K562 (cell line): ENCODE data around the gene ALG14. TPM values are rescaled to one million over a fixed set of nuclear protein-coding genes. Genes with fewer than 3 reads are reported as not detected.

Experiments
- ARID1B ChIP-seq: fragments of 450-650 bp; IDR thresholded peaks from 2 replicates; pipeline ENCODE4 v1.6.1; 2016; ENCODE audit warnings: antibody characterized with exemption, mild to moderate bottlenecking, inconsistent platforms
- CEBPG ChIP-seq, 3 experiments: fragments of 200-800 bp in 1 of 3; sonication (Bioruptor generic) in 1 of 3; sonication (generic) in 1 of 3; formaldehyde crosslinking in 1 of 3; IDR thresholded peaks in 2 of 3; conservative IDR thresholded peaks in 1 of 3; 2 replicates each; pipeline versions ENCODE4 v1.6.1 to v1.8.0; 2016 to 2022; ENCODE audit warnings: missing compliant biosample characterization in 2 of 3, missing genetic modification characterization in 2 of 3, mild to moderate bottlenecking in 1 of 3, missing genetic modification reagents in 1 of 3
- FOXJ3 ChIP-seq: sonication (generic); formaldehyde crosslinking; IDR thresholded peaks from 2 replicates; pipeline ENCODE4 v1.4.0; 2020; ENCODE audit warnings: mild to moderate bottlenecking, missing genetic modification reagents
- GATA2 ChIP-seq: sonication (generic); formaldehyde crosslinking; IDR thresholded peaks from 2 replicates; pipeline ENCODE4 v1.4.0; 2020; ENCODE audit warnings: mild to moderate bottlenecking, missing genetic modification reagents
- MCM7 ChIP-seq, 2 experiments: fragments of 450-650 bp; IDR thresholded peaks; 2 replicates each; pipeline ENCODE4 v1.6.1; 2016 to 2018
- NBN ChIP-seq: fragments of 450-650 bp; IDR thresholded peaks from 2 replicates; pipeline ENCODE4 v1.6.1; 2016; ENCODE audit warnings: low read depth, mild to moderate bottlenecking
- NFATC3 ChIP-seq: fragments of 450-650 bp; IDR thresholded peaks from 2 replicates; pipeline ENCODE4 v1.6.1; 2017; ENCODE audit warnings: mild to moderate bottlenecking
- RBFOX2 ChIP-seq: fragments of 200-400 bp; formaldehyde crosslinking; IDR thresholded peaks from 2 replicates; pipeline ENCODE4 v1.6.1; 2017; ENCODE audit warnings: low read depth, mild to moderate bottlenecking, low read length, moderate library complexity
- RHOXF2B ChIP-seq: fragments of 250-450 bp; sonication (Bioruptor Pico); conservative IDR thresholded peaks from 2 replicates; pipeline ENCODE4 v1.5.1; 2021
- SMARCE1 ChIP-seq: fragments of 450-650 bp; IDR thresholded peaks from 2 replicates; pipeline ENCODE4 v1.7.1; 2016; ENCODE audit warnings: mild to moderate bottlenecking
- TBP ChIP-seq: optimal IDR thresholded peaks from 2 replicates; pipeline ENCODE3; 2011; ENCODE audit warnings: low read depth, low read length, improper control_type of control experiment
- THRAP3 ChIP-seq: fragments of 450-650 bp; IDR thresholded peaks from 2 replicates; pipeline ENCODE4 v1.6.1; 2016; ENCODE audit warnings: mild to moderate bottlenecking, inconsistent platforms, borderline replicate concordance
- ZNF445 ChIP-seq: fragments of 250-450 bp; sonication (Bioruptor Pico); IDR thresholded peaks from 2 replicates; pipeline ENCODE4 v1.4.0; 2020; ENCODE audit warnings: low read depth, mild to moderate bottlenecking, moderate library complexity
- ZNF785 ChIP-seq: fragments of 250-450 bp; sonication (Bioruptor Pico); IDR thresholded peaks from 2 replicates; pipeline ENCODE4 v1.4.0; 2020; ENCODE audit warnings: mild to moderate bottlenecking
- polyA plus RNA-seq, 8 experiments: library from polyadenylated mRNA; depleted of rRNA in 4 of 8; stranded (reverse) in 5 of 8; unstranded in 3 of 8; fragments of >200 nt; fragmentation: Nextera tagmentation in 2 of 8; fragmentation: Illumina TruSeq in 1 of 8; extraction: Ambion mirVana in 2 of 8; extraction: Trizol in 1 of 8; gene quantifications; 2 replicates each; pipeline versions ENCODE4 v1.2.1 to v1.2.3, GENCODE V29; 2011 to 2014; ENCODE audit warnings: inconsistent platforms in 1 of 8, missing spikeins in 1 of 8
- total RNA-seq, 7 experiments: library from RNA; depleted of rRNA in 6 of 7; stranded (reverse); fragments of >200 nt in 6 of 7; fragmentation: Illumina TruSeq in 2 of 7; extraction: Trizol in 2 of 7; gene quantifications; 2 replicates each; pipeline versions ENCODE4 v1.2.1 to v1.2.3, GENCODE V29; 2011 to 2021; ENCODE audit warnings: low replicate concordance in 1 of 7
- TF ChIP-seq, protein P1 (sequence below): sonication (generic); formaldehyde crosslinking; IDR thresholded peaks from 2 replicates; pipeline ENCODE4 v1.8.1; 2023; ENCODE audit warnings: mild to moderate bottlenecking, missing genetic modification reagents
- TF ChIP-seq, protein P2 (sequence below): fragments of 450-650 bp; IDR thresholded peaks from 2 replicates; pipeline ENCODE4 v1.6.1; 2016; ENCODE audit warnings: missing biosample characterization, missing genetic modification characterization
- TF ChIP-seq, protein P3 (sequence below), 2 experiments: fragments of 200-800 bp in 1 of 2; sonication (Bioruptor generic) in 1 of 2; sonication (generic) in 1 of 2; formaldehyde crosslinking in 1 of 2; IDR thresholded peaks in 1 of 2; conservative IDR thresholded peaks in 1 of 2; 2 replicates each; pipeline versions ENCODE4 v1.5.0 to v1.6.1; 2016 to 2020; ENCODE audit warnings: missing compliant biosample characterization in 1 of 2, missing genetic modification characterization in 1 of 2, missing genetic modification reagents in 1 of 2
- TF ChIP-seq, protein P4 (sequence below): fragments of 450-650 bp; formaldehyde crosslinking; IDR thresholded peaks from 2 replicates; pipeline ENCODE4 v1.4.0; 2022; ENCODE audit warnings: mild to moderate bottlenecking, moderate library complexity
- TF ChIP-seq, protein P5 (sequence below), 2 experiments: fragments of 450-650 bp in 1 of 2; sonication (generic) in 1 of 2; formaldehyde crosslinking in 1 of 2; IDR thresholded peaks in 1 of 2; conservative IDR thresholded peaks in 1 of 2; 2 replicates each; pipeline versions ENCODE4 v1.6.1 to v1.8.1; 2016 to 2023; ENCODE audit warnings: mild to moderate bottlenecking in 2 of 2, moderate library complexity in 2 of 2, inconsistent platforms in 1 of 2, missing genetic modification reagents in 1 of 2

ALG14 gene
- total and polyA plus RNA-seq, 9 of the 15 experiments (the other 6 are each of a cell fraction or from before 2014, with no cell fraction given), result 2.8 to 16.2 (median 4.9) TPM

DNA sequence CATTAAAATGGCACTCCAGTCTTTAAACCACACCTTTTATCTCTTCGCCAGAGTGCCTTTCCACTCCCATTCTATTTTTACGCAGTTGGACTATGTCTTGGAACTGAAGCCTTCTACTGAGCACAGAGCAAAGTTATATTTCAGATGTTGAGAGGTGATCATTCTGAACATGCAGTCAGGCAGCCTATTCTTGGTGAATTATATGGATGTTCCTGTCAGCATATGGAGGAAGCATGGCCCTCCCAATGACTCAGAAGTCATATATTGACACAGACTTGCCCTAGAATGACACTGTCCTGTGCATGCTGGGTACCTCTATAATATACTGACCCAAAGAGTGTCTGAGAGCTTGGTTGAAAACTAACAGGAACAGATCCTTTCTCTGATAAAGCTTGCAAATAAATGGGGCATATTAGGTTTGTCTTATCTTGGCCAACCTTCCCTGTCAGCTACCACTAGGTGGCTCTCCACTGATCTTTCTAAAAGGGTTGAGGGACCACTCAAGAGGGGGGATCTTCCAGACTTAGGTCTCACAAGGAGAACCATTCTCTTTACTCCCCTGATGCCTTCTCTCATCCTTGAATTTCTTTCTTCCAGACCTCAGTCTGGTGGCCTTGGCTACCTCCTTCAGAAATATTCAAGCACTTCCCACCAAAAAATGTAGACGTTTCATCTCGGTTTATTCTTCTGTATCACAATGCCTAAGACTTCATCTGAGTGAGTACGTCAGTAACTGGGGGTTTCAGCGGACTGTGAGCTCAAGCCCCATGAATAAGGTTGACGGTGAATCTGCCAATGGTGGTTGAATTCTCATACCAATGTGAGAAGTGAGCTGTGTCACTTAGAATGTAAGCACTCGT, 11.8 kb upstream of the ALG14 start (continued):
- TF ChIP-seq, protein P1, sequence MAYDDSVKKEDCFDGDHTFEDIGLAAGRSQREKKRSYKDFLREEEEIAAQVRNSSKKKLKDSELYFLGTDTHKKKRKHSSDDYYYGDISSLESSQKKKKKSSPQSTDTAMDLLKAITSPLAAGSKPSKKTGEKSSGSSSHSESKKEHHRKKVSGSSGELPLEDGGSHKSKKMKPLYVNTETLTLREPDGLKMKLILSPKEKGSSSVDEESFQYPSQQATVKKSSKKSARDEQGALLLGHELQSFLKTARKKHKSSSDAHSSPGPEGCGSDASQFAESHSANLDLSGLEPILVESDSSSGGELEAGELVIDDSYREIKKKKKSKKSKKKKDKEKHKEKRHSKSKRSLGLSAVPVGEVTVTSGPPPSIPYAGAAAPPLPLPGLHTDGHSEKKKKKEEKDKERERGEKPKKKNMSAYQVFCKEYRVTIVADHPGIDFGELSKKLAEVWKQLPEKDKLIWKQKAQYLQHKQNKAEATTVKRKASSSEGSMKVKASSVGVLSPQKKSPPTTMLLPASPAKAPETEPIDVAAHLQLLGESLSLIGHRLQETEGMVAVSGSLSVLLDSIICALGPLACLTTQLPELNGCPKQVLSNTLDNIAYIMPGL (CRISPR knock-in tag), result no peak
- TF ChIP-seq CEBPG (CRISPR knock-in tag; IDR thresholded peaks at IDR 0.05) (no peak; the same call in 1 of the 2 replicates), CEBPG (tag; conservative IDR thresholded peaks at IDR 0.05 in 1 of 2, IDR thresholded peaks at IDR 0.05 in 1 of 2) (no peak), TBP (peak; percentile 11), FOXJ3 (CRISPR knock-in tag) (no peak), ARID1B (0 out of 2 replicates have a peak, but pooled peaks have one; percentile 35), RHOXF2B (CRISPR knock-in tag) (no peak), NBN (no peak), GATA2 (CRISPR knock-in tag) (peak; percentile 73; the same call in 1 of the 2 replicates), ZNF445 (CRISPR knock-in tag) (no peak), ZNF785 (no peak), RBFOX2 (0 out of 2 replicates have a peak, but pooled peaks have one; percentile 9), SMARCE1 (0 out of 2 replicates have a peak, but pooled peaks have one; percentile 36), NFATC3 (no peak), MCM7 (IDR thresholded peaks at IDR 0.05) (no peak), THRAP3 (no peak)
- TF ChIP-seq, protein P2, sequence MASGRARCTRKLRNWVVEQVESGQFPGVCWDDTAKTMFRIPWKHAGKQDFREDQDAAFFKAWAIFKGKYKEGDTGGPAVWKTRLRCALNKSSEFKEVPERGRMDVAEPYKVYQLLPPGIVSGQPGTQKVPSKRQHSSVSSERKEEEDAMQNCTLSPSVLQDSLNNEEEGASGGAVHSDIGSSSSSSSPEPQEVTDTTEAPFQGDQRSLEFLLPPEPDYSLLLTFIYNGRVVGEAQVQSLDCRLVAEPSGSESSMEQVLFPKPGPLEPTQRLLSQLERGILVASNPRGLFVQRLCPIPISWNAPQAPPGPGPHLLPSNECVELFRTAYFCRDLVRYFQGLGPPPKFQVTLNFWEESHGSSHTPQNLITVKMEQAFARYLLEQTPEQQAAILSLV (tag), result peak; percentile 80
- TF ChIP-seq, protein P3, sequence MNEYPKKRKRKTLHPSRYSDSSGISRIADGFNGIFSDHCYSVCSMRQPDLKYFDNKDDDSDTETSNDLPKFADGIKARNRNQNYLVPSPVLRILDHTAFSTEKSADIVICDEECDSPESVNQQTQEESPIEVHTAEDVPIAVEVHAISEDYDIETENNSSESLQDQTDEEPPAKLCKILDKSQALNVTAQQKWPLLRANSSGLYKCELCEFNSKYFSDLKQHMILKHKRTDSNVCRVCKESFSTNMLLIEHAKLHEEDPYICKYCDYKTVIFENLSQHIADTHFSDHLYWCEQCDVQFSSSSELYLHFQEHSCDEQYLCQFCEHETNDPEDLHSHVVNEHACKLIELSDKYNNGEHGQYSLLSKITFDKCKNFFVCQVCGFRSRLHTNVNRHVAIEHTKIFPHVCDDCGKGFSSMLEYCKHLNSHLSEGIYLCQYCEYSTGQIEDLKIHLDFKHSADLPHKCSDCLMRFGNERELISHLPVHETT (CRISPR knock-in tag; conservative IDR thresholded peaks at IDR 0.05 in 1 of 2, IDR thresholded peaks at IDR 0.05 in 1 of 2), result peak in 1 of 2 experiments; percentile 55; a peak in 1 of 4 replicates
- TF ChIP-seq, protein P4, sequence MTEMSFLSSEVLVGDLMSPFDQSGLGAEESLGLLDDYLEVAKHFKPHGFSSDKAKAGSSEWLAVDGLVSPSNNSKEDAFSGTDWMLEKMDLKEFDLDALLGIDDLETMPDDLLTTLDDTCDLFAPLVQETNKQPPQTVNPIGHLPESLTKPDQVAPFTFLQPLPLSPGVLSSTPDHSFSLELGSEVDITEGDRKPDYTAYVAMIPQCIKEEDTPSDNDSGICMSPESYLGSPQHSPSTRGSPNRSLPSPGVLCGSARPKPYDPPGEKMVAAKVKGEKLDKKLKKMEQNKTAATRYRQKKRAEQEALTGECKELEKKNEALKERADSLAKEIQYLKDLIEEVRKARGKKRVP (CRISPR knock-in tag), result peak; percentile 67
- TF ChIP-seq, protein P5, sequence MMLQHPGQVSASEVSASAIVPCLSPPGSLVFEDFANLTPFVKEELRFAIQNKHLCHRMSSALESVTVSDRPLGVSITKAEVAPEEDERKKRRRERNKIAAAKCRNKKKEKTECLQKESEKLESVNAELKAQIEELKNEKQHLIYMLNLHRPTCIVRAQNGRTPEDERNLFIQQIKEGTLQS (IDR thresholded peaks at IDR 0.05), result peak; percentile 64
- TF ChIP-seq, protein P5 (CRISPR knock-in tag; conservative IDR thresholded peaks at IDR 0.05), result no peak
